Measurements from ENCODE around the gene RAB7B. TPM values are rescaled to one million over a fixed set of nuclear protein-coding genes. Genes with fewer than 3 reads are reported as not detected.
A peak's percentile ranks its signal among the peaks of the same experiment; 100 is the strongest.

RAB7B gene
- total RNA-seq, 1 donor from 2014 or later, result not detected

- no peak overlapping the region for H3K9ac ChIP-seq
- no peaks in the 10 kb centered on the region for H3K79me2 ChIP-seq (ENCODE audit: low read depth)
- peak overlapping the region; percentile 60 for H3K4me2 ChIP-seq
- no peak overlapping the region for H3K27ac ChIP-seq
- H2AFZ ChIP-seq (replicated peaks), result no peak overlapping the region
- no peak overlapping the region for H3K4me3 Mint-ChIP-seq
- no peaks in the 10 kb centered on the region for H3K9me3 ChIP-seq (ENCODE audit: low read depth)
- H3K27me3 Mint-ChIP-seq (ENCODE audit: insufficient read depth, low read depth), result peaks cover 15% of the 10 kb centered on the region
- peaks cover 31% of the 10 kb centered on the region for H3K4me1 Mint-ChIP-seq
- peak overlapping the region; percentile 42 for H3K27ac Mint-ChIP-seq
- no peaks in the 10 kb centered on the region for H3K27me3 ChIP-seq
- peaks cover 3% of the 10 kb centered on the region for H4K20me1 ChIP-seq (ENCODE audit: low read depth)
- no peaks in the 10 kb centered on the region for H3K9me3 Mint-ChIP-seq
- no peaks in the 10 kb centered on the region for H3K36me3 Mint-ChIP-seq
- H3K36me3 ChIP-seq, result no peaks in the 10 kb centered on the region
- no peak for TF ChIP-seq CTCF (IDR thresholded peaks at IDR 0.05)
- no peaks in the 10 kb centered on the region for H3F3A ChIP-seq (ENCODE audit: low read depth)
- DNase-seq (ENCODE audit: low spot score), result peak; percentile 62
- peaks cover 19% of the 10 kb centered on the region for H3K4me1 ChIP-seq
- no peak overlapping the region for H3K4me3 ChIP-seq
Measured at GRCh38 chr1:205965036-205965884, 37.9 kb downstream of the RAB7B start.

DNA sequence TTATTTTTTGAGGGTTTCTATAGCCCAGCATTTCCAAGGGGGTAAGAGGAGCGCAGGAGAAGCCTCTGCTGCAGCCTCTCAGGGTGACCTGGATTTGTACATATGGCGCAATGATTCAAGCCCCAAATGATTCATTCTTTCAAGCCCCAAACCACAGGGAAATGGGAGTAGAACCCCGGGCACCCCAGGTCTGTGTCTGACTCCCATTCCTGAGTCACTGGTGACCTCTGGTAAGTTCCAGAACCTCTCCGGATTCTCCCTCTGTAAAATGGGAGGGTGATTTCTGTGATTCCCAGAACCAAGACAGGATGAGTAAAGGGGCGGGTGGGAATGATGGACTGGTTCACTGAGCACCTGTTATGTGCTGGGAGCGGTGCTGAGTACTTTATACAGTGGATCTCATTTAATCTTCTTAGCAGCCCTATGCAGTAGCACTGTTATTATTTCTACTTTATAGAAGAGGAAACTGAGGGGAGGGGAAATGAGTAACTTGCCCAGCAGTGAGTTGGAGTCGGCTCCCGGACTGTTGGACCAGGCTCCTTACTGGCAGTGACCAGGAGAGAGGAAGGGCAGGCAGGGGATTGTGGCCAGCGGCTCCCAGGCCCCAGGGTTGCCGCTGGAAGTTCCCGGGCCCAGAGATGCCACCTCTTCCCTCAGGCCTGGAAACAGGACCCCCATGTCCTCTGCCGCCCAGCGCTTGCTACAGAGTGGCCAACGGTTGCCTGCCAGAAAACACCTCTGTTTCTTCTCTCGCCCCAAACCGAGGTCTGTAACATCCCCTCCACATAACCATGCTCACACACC lies 39.6 kb downstream of the RAB7B start:
- Histone ChIP-seq H3K4me2 (no peak overlapping the region), H3K27me3 (no peaks in the 10 kb centered on the region), H3F3A (ENCODE audit: low read depth) (no peaks in the 10 kb centered on the region), H3K79me2 (ENCODE audit: low read depth) (no peaks in the 10 kb centered on the region), H3K4me3 (no peak overlapping the region), H3K36me3 (no peaks in the 10 kb centered on the region), H3K9ac (no peak overlapping the region), H4K20me1 (ENCODE audit: low read depth) (peaks cover 3% of the 10 kb centered on the region), H3K9me3 (ENCODE audit: low read depth) (no peaks in the 10 kb centered on the region), H3K27ac (no peak overlapping the region), H2AFZ (replicated peaks) (no peak overlapping the region), H3K4me1 (peaks cover 23% of the 10 kb centered on the region)
- Mint-ChIP-seq H3K27ac (peak overlapping the region; percentile 66), H3K4me1 (peaks cover 37% of the 10 kb centered on the region), H3K27me3 (ENCODE audit: insufficient read depth, low read depth) (peaks cover 16% of the 10 kb centered on the region), H3K36me3 (no peaks in the 10 kb centered on the region), H3K9me3 (no peaks in the 10 kb centered on the region), H3K4me3 (no peak overlapping the region)
- TF ChIP-seq EZH2 (IDR thresholded peaks at IDR 0.05) (no peak), CTCF (IDR thresholded peaks at IDR 0.05) (no peak), EZH2phosphoT487 (IDR thresholded peaks at IDR 0.05) (no peak)
- DNase-seq (ENCODE audit: low spot score), result no peak

DNA sequence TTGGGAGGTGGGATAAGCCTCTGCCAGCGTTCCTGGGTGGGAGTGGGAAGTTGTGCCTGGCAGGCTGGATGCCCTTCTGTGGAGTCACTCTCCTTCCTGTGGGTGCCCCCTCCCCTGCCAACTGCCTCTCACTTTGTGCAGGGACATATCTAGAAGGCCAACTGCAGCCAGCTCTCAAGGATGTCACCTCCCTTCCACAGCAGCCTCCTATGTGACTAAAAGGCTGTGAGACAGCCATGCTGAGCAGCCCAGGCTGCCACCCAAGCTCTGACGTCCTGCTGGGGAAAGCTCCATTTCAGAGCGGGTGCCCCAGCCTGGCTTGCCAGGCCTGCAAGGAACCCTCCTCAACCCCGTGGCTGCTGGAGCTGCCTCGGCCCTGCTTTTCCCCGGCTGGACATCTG lies 40.4 kb downstream of the RAB7B start:
- H4K20me1 ChIP-seq (ENCODE audit: low read depth), result peaks cover 3% of the 10 kb centered on the region
- no peak overlapping the region for H3K9ac ChIP-seq
- no peaks in the 10 kb centered on the region for H3K27me3 ChIP-seq
- H3K79me2 ChIP-seq (ENCODE audit: low read depth), result no peaks in the 10 kb centered on the region
- Mint-ChIP-seq H3K27me3 (ENCODE audit: insufficient read depth, low read depth) (peaks cover 16% of the 10 kb centered on the region), H3K27ac (no peak overlapping the region), H3K36me3 (no peaks in the 10 kb centered on the region), H3K4me3 (no peak overlapping the region), H3K4me1 (peaks cover 39% of the 10 kb centered on the region), H3K9me3 (no peaks in the 10 kb centered on the region)
- TF ChIP-seq EZH2phosphoT487 (IDR thresholded peaks at IDR 0.05) (no peak), EZH2 (IDR thresholded peaks at IDR 0.05) (no peak), CTCF (IDR thresholded peaks at IDR 0.05) (no peak)
- no peak for DNase-seq (ENCODE audit: low spot score)
- H3K36me3 ChIP-seq, result no peaks in the 10 kb centered on the region
- no peaks in the 10 kb centered on the region for H3F3A ChIP-seq (ENCODE audit: low read depth)
- H3K4me2 ChIP-seq, result no peak overlapping the region
- H3K27ac ChIP-seq, result no peak overlapping the region
- no peak overlapping the region for H2AFZ ChIP-seq (replicated peaks)
- H3K4me3 ChIP-seq, result no peak overlapping the region
- H3K4me1 ChIP-seq, result peaks cover 24% of the 10 kb centered on the region
- H3K9me3 ChIP-seq (ENCODE audit: low read depth), result no peaks in the 10 kb centered on the region

All from neural progenitor cell (in vitro differentiated cells).